Heart left ventricle (tissue), 16 donors: ENCODE measurements around the gene SNX8. TPM values are rescaled to one million over a fixed set of nuclear protein-coding genes. Genes with fewer than 3 reads are reported as not detected.

Experiments
- ATAC-seq, 4 donors: fragments of 200-7000 bp; cut with Tn5 transposase; one replicate each; pipeline ENCODE4 v1.9.1; 2020 to 2022; ENCODE audit warnings: moderate library complexity in 4 of 4, mild to moderate bottlenecking in 3 of 4, moderate number of reproducible peaks in 1 of 4
- DNase-seq, 5 donors: peaks; one replicate each; pipeline ENCODE4 v3.0.0-alpha.2; 2020
- H3K27ac ChIP-seq, 12 donors: fragments of 200-600 bp; sonication (generic) in 4 of 12; one replicate each; pipeline versions ENCODE4 v1.5.0 to v1.8.0; 2016 to 2022; ENCODE audit warnings: mild to moderate bottlenecking in 2 of 12
- H3K27me3 ChIP-seq, 9 donors: fragments of 200-600 bp; sonication (generic) in 2 of 9; one replicate each; pipeline versions ENCODE4 v1.5.1 to v1.8.0; 2016 to 2022; ENCODE audit warnings: mild to moderate bottlenecking in 3 of 9
- H3K36me3 ChIP-seq, 9 donors: fragments of 200-600 bp; sonication (generic) in 2 of 9; one replicate each; pipeline versions ENCODE4 v1.5.0 to v1.8.0; 2018 to 2022; ENCODE audit warnings: mild to moderate bottlenecking in 2 of 9
- H3K4me1 ChIP-seq, 12 donors: fragments of 200-600 bp; sonication (generic) in 4 of 12; one replicate each; pipeline versions ENCODE4 v1.5.0 to v1.8.0; 2016 to 2022; ENCODE audit warnings: mild to moderate bottlenecking in 3 of 12
- H3K4me3 ChIP-seq, 12 donors: fragments of 200-600 bp; sonication (generic) in 4 of 12; one replicate each; pipeline versions ENCODE4 v1.5.0 to v1.8.0; 2017 to 2022; ENCODE audit warnings: mild to moderate bottlenecking in 9 of 12, moderate library complexity in 4 of 12
- H3K9me3 ChIP-seq, 12 donors: fragments of 200-600 bp; sonication (generic) in 4 of 12; one replicate each; pipeline versions ENCODE4 v1.5.0 to v1.8.0; 2016 to 2022; ENCODE audit warnings: mild to moderate bottlenecking in 1 of 12
- POLR2A ChIP-seq, 2 donors: fragments of 450-650 bp; IDR thresholded peaks; one replicate each; pipeline ENCODE4 v1.6.1; 2017; ENCODE audit warnings: antibody characterized with exemption in 2 of 2, mild to moderate bottlenecking in 2 of 2, moderate library complexity in 2 of 2
- whole genome bisulfite sequencing, 4 donors: extraction: QIAGEN DNeasy Blood & Tissue Kit in 2 of 4; methylation state at CpG; one replicate each; pipeline versions ENCODE4 v1.1.5 to v1.1.7; 2013 to 2018; 5-methylcytosine and 5-hydroxymethylcytosine counted together
- intact Hi-C, 10 donors: fragments of 100-400 bp; cut with DNase I; formaldehyde crosslinking; loops; one replicate each; pipeline versions ENCODE4 v1.11.1 to v1.14.2; 2022
- polyA plus RNA-seq, 2 donors: library from polyadenylated mRNA; stranded (reverse); fragments of 200-250 nt; gene quantifications; one replicate each; pipeline ENCODE4 v1.2.3, GENCODE V29; 2013
- total RNA-seq, 9 donors: library from RNA; depleted of rRNA in 2 of 9; stranded (reverse); fragments of >200 nt in 2 of 9; fragmentation: NEBNext Ultra II Directional in 3 of 9; extraction: Animal tissue kit (Norgen Biotek cat#: 25700) in 3 of 9; gene quantifications; one replicate each; pipeline versions ENCODE4 v1.1.0 to v1.2.4, GENCODE V29; 2016 to 2023
- TF ChIP-seq, protein P1 (sequence below), 12 donors: fragments of 200-600 bp; sonication (generic) in 4 of 12; IDR thresholded peaks; one replicate each; pipeline versions ENCODE4 v1.5.0 to v1.8.0; 2018 to 2022; ENCODE audit warnings: antibody characterized with exemption in 12 of 12, mild to moderate bottlenecking in 5 of 12
- donor health status: ischemic (EF 13 %, LVEDD 7.1; RV severe dilation, severe dysfunction).
- donor health status: healthy with polysubstance abuse.
- donor health status: DM: no; HTN: yes; CAD: no.
- donor health status: DM: no; HTN: no; CAD: no.
- donor health status: ischemic (EF 25% LVEDD 6.9; RV normal size, moderate dysfunction).
- donor health status: ischemic (EF 25% LVEDD 5.7; RV mildly dilated, moderate dysfunction).
- donor health status: healthy.
- donor health status: DM: yes; HTN: yes; CAD: no.
- donor health status: ischemic (EF 35%, LVEDD 5.7; RV mildly dilated, moderate dysfunction).
- donor health status: nonischemic (EF 11% LVEDD 7.7; RV severe dilation, severe dysfunction).
- donor health status: DM: yes; HTN: yes; CAD: no.
- donor health status: PGD.
- donor health status: ischemic (EF 29% LVEDD 5.4; RV normal size, mild dysfunction).
- donor health status: nonischemic (EF 23%, LVEDD 6.1; RV moderate dilation, normal function).

Gene SNX8
- total and polyA plus RNA-seq, 11 donors = 5.4 to 44.6 (median 19.4) TPM

DNA sequence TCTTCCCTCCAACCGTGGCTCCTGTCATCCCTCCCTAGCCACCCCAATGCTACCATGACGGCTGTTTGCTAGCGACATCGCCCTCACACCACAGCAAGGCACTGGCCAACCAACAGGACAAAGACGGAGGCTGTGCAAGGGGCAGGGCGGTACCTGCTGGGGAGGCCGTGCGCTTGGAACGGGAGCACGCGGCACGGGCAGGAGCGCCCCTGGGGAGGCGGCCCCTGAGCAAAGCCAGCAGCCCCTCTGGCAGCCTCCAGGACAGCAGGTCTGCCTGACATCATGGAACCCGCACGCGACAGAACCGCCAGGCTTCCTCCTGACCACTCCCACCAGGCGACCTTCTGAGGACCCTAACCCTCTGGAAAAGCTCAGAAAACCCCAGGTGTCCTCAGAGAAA lies 94.2 kb downstream of the SNX8 start:
- Histone ChIP-seq H3K9me3 (no peaks in the 10 kb centered on the region), H3K4me3 (no peak overlapping the region), H3K27me3 (no peaks in the 10 kb centered on the region), H3K27ac (no peak overlapping the region), H3K36me3 (peaks cover 0 to 86% (median 48%) of the 10 kb centered on the region in 9 donors), H3K4me1 (peaks cover 0 to 7% (median 0%) of the 10 kb centered on the region in 12 donors)
- 93 to 96% (median 95%) methylated on average over 17 to 19 of the region's 19 CpGs for WGBS, 4 donors
- no peak for TF ChIP-seq POLR2A (IDR thresholded peaks at IDR 0.05)
- TF ChIP-seq, protein P1, sequence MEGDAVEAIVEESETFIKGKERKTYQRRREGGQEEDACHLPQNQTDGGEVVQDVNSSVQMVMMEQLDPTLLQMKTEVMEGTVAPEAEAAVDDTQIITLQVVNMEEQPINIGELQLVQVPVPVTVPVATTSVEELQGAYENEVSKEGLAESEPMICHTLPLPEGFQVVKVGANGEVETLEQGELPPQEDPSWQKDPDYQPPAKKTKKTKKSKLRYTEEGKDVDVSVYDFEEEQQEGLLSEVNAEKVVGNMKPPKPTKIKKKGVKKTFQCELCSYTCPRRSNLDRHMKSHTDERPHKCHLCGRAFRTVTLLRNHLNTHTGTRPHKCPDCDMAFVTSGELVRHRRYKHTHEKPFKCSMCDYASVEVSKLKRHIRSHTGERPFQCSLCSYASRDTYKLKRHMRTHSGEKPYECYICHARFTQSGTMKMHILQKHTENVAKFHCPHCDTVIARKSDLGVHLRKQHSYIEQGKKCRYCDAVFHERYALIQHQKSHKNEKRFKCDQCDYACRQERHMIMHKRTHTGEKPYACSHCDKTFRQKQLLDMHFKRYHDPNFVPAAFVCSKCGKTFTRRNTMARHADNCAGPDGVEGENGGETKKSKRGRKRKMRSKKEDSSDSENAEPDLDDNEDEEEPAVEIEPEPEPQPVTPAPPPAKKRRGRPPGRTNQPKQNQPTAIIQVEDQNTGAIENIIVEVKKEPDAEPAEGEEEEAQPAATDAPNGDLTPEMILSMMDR (IDR thresholded peaks at IDR 0.05) = no peak
- ATAC-seq = no peak
- DNase-seq = peak in 1 of 5 donors; percentile 35
- intact Hi-C loops = no loop called here

DNA sequence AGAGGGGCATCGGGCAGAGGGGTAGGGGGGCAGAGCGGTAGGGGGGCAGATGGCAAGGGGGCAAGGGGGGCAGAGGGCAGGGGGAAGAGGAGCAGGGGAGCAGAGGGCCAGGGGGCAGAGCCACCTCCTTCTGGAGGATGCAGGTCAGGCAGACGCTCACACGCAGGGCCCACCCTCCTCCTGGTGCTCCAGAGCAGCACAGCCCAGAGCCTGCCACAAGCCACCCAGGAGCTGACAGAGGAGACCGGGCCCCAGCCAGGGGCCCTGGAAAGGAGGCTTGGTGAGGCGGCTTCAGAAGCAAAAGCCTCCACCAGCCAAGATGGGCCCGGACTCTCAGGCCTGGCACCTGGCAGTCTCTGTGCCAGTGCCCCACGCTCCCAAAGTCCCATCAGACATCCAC lies 94.6 kb downstream of the SNX8 start:
- no peaks in the 10 kb centered on the region for H3K9me3 ChIP-seq
- peaks cover 0 to 11% (median 3%) of the 10 kb centered on the region in 12 donors for H3K4me1 ChIP-seq
- peaks cover 0 to 86% (median 46%) of the 10 kb centered on the region in 9 donors for H3K36me3 ChIP-seq
- no peak overlapping the region for H3K4me3 ChIP-seq
- 69 to 96% (median 94%) methylated on average over 4 to 8 of the region's 8 CpGs for WGBS, 4 donors
- intact Hi-C loops = loop anchor here in 2 of 10 donors (10.0 kb wide), 2 partner anchors 635 to 645 kb away; partner anchors contain the start of gene PSMG3 (in 1 of the 2)
- no peak for TF ChIP-seq POLR2A (IDR thresholded peaks at IDR 0.05)
- TF ChIP-seq, protein P1 (IDR thresholded peaks at IDR 0.05) = no peak
- no peaks in the 10 kb centered on the region for H3K27me3 ChIP-seq
- DNase-seq (peak in 1 of 5 donors; percentile 48), ATAC-seq (no peak)
- no peak overlapping the region for H3K27ac ChIP-seq

DNA sequence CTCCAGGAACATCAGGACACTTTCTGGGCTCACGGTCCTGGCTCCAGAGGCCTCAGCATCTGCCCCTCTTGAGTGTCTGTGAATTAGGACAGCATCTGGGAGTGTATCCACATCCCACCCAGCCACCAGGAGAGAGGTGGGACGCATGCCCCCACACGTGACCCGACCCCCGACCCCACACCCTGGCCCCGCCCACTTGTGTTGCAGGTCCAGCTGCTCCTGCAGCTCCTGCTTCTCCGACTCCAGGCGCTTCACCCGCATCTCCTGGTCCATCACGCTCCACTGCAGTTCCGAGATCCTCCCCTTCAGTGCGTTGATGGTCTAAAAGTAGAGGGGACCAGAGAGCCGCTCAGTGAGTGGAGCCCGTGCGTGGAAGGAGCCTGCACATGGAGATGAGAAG lies 95.1 kb downstream of the SNX8 start:
- TF ChIP-seq, protein P1 (IDR thresholded peaks at IDR 0.05) = no peak
- Histone ChIP-seq H3K4me1 (peaks cover 0 to 16% (median 7%) of the 10 kb centered on the region in 12 donors), H3K4me3 (no peak overlapping the region), H3K27ac (no peak overlapping the region), H3K27me3 (no peaks in the 10 kb centered on the region), H3K9me3 (no peaks in the 10 kb centered on the region), H3K36me3 (peaks cover 0 to 86% (median 46%) of the 10 kb centered on the region in 9 donors)
- no peak for ATAC-seq
- 87 to 94% (median 92%) methylated on average over 14 to 15 of the region's 15 CpGs for WGBS, 4 donors
- intact Hi-C loops = loop anchor here in 2 of 10 donors (10.0 kb wide), 2 partner anchors 634 to 644 kb away; partner anchors contain the start of gene PSMG3 (in 1 of the 2)
- peak in 1 of 5 donors; percentile 17 for DNase-seq

DNA sequence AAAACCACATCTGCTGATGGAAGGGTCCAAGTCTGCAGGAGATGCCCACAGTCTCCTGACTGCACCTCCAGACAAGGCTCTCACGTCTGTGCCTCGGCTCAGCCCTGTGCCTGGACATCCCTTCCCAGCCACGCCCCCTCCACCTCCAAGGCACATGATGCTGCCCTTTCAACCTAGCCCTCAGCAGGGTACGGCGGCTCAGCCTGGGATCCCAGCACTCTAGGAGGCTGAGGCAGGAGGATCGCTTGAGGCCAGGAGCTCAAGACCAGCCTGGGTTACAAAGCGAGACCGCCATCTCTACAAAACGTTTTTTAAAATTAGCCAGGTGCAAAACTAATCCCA lies 95.8 kb downstream of the SNX8 start:
- Histone ChIP-seq H3K27me3 (no peaks in the 10 kb centered on the region), H3K4me3 (no peak overlapping the region), H3K27ac (no peak overlapping the region), H3K9me3 (no peaks in the 10 kb centered on the region), H3K4me1 (peaks cover 0 to 23% (median 7%) of the 10 kb centered on the region in 12 donors), H3K36me3 (peaks cover 0 to 86% (median 45%) of the 10 kb centered on the region in 9 donors)
- intact Hi-C loops = loop anchor here in 2 of 10 donors (10.0 kb wide), 2 partner anchors 634 to 644 kb away; partner anchors contain the start of gene PSMG3 (in 1 of the 2)
- no peak for ATAC-seq
- TF ChIP-seq POLR2A (IDR thresholded peaks at IDR 0.05) = no peak
- TF ChIP-seq, protein P1 (IDR thresholded peaks at IDR 0.05) = no peak
- WGBS, 4 donors = 90 to 93% (median 91%) methylated on average over 9 of the region's 9 CpGs
- peak in 1 of 5 donors; percentile 18 for DNase-seq
